CD4-positive, CD25-positive, alpha-beta regulatory T cell (primary cell): ENCODE results near the gene PLA1A. TPM values are rescaled to one million over a fixed set of nuclear protein-coding genes. Genes with fewer than 3 reads are reported as not detected.
"Not testable (repeated sequence)": the region's sequence is repeated elsewhere in the genome, so short reads cannot be mapped to it uniquely, and the experiment has no call there.

ENCODE experiments used
- ATAC-seq, 2 donors: fragments of 150-1000 bp; cut with Tn5 transposase; one replicate each; pipeline ENCODE4 v1.10.0; 2021; ENCODE audit warnings: low read depth in 2 of 2, moderate number of reproducible peaks in 2 of 2, moderate library complexity in 1 of 2
- DNase-seq, 3 donors: peaks; one replicate each; pipeline versions ENCODE4 v3.0.0 to v3.0.0-alpha.2; 2012 to 2022; ENCODE audit warnings: mixed read lengths in 1 of 3
- H3K27ac ChIP-seq: one replicate; pipeline ENCODE4 v1.7.0; 2013; ENCODE audit warnings: mild to moderate bottlenecking, low read length; ENCODE audit not compliant: insufficient read depth, poor library complexity, severe bottlenecking
- H3K27me3 ChIP-seq: one replicate; pipeline ENCODE4 v1.7.0; 2013; ENCODE audit warnings: low read length; ENCODE audit not compliant: control insufficient read depth, insufficient read depth
- H3K36me3 ChIP-seq: one replicate; pipeline ENCODE4 v1.7.0; 2013; ENCODE audit warnings: mild to moderate bottlenecking, low read length, moderate library complexity; ENCODE audit not compliant: control insufficient read depth, insufficient read depth
- H3K4me1 ChIP-seq: 2 replicates; pipeline ENCODE4 v1.7.0; 2013; ENCODE audit warnings: mild to moderate bottlenecking, low read length; ENCODE audit not compliant: insufficient read depth, control insufficient read depth, poor library complexity, severe bottlenecking
- H3K4me3 ChIP-seq: one replicate; pipeline ENCODE4 v1.7.0; 2013; ENCODE audit warnings: low read depth, mild to moderate bottlenecking, low read length, moderate library complexity
- H3K9me3 ChIP-seq, 2 experiments: 1 replicate in 1 of 2; 2 replicates in 1 of 2; pipeline ENCODE4 v1.7.0; 2013; ENCODE audit warnings: low read length in 2 of 2, mild to moderate bottlenecking in 1 of 2, moderate library complexity in 1 of 2; ENCODE audit not compliant: control insufficient read depth in 2 of 2
- H3K27ac Mint-ChIP-seq, 3 donors: one replicate each; pipeline ENCODE4 v1.8.0; 2020 to 2022; ENCODE audit warnings: mild to moderate bottlenecking in 3 of 3, mixed read lengths in 3 of 3, moderate library complexity in 2 of 3
- H3K27me3 Mint-ChIP-seq: one replicate; pipeline ENCODE4 v1.8.0; 2022; ENCODE audit warnings: mild to moderate bottlenecking, mixed read lengths
- H3K36me3 Mint-ChIP-seq: one replicate; pipeline ENCODE4 v1.8.0; 2020; ENCODE audit warnings: mixed read lengths
- H3K4me1 Mint-ChIP-seq, 4 donors: one replicate each; pipeline ENCODE4 v1.8.0; 2020 to 2022; ENCODE audit warnings: mixed read lengths in 4 of 4, mild to moderate bottlenecking in 1 of 4
- H3K4me3 Mint-ChIP-seq, 4 donors: one replicate each; pipeline ENCODE4 v1.8.0; 2020 to 2022; ENCODE audit warnings: mild to moderate bottlenecking in 4 of 4, mixed read lengths in 4 of 4, moderate library complexity in 3 of 4
- H3K9me3 Mint-ChIP-seq, 7 donors: one replicate each; pipeline ENCODE4 v1.8.0; 2020 to 2022; ENCODE audit warnings: mixed read lengths in 7 of 7, mild to moderate bottlenecking in 3 of 7, moderate library complexity in 2 of 7
- polyA plus RNA-seq, 4 donors: library from polyadenylated mRNA; unstranded; fragments of 300-500 nt; fragmentation: Illumina TruSeq; gene quantifications; one replicate each; pipeline ENCODE4 v1.2.3, GENCODE V29; 2021
- total RNA-seq: library from RNA; stranded (reverse); gene quantifications from one replicate; pipeline ENCODE4 v1.2.3, GENCODE V29; 2022

The PLA1A gene, protein sequence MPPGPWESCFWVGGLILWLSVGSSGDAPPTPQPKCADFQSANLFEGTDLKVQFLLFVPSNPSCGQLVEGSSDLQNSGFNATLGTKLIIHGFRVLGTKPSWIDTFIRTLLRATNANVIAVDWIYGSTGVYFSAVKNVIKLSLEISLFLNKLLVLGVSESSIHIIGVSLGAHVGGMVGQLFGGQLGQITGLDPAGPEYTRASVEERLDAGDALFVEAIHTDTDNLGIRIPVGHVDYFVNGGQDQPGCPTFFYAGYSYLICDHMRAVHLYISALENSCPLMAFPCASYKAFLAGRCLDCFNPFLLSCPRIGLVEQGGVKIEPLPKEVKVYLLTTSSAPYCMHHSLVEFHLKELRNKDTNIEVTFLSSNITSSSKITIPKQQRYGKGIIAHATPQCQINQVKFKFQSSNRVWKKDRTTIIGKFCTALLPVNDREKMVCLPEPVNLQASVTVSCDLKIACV
- total RNA-seq (not detected), polyA plus RNA-seq (under 1 TPM in 1 of 4 donors, not detected in 3; 0.18 TPM)

DNA sequence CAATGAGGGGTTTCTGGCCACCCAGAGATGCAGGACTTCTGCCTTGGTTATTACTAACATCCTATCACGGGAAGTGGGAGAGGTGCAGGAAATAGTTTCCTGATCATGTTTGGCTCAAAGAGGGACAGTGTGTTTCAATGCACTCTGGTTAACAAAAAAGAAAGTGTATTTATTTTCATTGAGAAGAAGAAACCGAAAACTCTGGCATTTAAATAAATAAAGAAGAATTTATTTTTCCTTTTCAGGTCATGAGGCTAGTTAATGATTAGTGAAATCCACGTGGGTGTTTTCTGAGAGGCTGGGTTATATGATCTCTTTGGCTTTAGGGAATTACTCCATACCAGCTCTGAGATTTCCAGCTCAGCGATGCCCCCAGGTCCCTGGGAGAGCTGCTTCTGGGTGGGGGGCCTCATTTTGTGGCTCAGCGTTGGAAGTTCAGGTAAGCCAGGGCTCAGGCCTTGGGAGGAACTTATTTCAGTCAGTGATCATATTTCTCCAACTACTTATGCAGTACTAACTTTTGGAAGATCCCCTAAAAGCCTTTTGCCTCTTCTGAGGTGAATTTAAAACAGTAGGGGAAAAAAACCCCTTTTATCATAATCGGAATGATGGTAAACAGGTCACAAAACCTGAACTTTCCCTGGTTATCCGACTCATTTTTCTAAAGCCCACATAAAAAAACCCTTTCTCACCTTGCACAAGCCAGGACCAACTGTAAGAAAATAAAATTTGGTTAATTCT lies at the start of gene PLA1A:
PLA1A (plus strand) TSS at position 338 of the 741 bp plus-strand sequence; CDS start at position 367, 29 bp downstream.
- no peaks in the 10 kb centered on the region for H3K9me3 ChIP-seq
- no peak within 1 kb of the TSS for H3K27ac ChIP-seq
- H3K36me3 ChIP-seq, result no peaks in the 10 kb centered on the region
- H3K27me3 Mint-ChIP-seq, result no peaks in the 10 kb centered on the region
- H3K27me3 ChIP-seq, result no peaks in the 10 kb centered on the region
- H3K36me3 Mint-ChIP-seq, result no peaks in the 10 kb centered on the region
- ATAC-seq (no peak), DNase-seq (no peak)
- no peak within 1 kb of the TSS for H3K4me3 ChIP-seq
- peaks cover 0 to 23% (median 7%) of the 10 kb centered on the region in 4 donors for H3K4me1 Mint-ChIP-seq
- H3K27ac Mint-ChIP-seq, result no peak within 1 kb of the TSS
- H3K4me3 Mint-ChIP-seq, result no peak within 1 kb of the TSS
- no peaks in the 10 kb centered on the region for H3K4me1 ChIP-seq
- H3K9me3 Mint-ChIP-seq, result peaks cover 0 to 1% (median 0%) of the 10 kb centered on the region in 7 donors

- Histone ChIP-seq H3K4me1 (no peaks in the 10 kb centered on the region), H3K27ac (no peak overlapping the region), H3K36me3 (no peaks in the 10 kb centered on the region), H3K9me3 (no peaks in the 10 kb centered on the region), H3K4me3 (no peak overlapping the region), H3K27me3 (no peaks in the 10 kb centered on the region)
- DNase-seq (no peak), ATAC-seq (no peak)
- Mint-ChIP-seq H3K4me1 (peaks cover 0 to 1% (median 0%) of the 10 kb centered on the region in 4 donors), H3K27ac (no peak overlapping the region), H3K9me3 (no peaks in the 10 kb centered on the region), H3K36me3 (peaks cover 4% of the 10 kb centered on the region), H3K4me3 (no peak overlapping the region), H3K27me3 (no peaks in the 10 kb centered on the region)
Measured at GRCh38 chr3:119548341-119548740, 49.3 kb upstream of the PLA1A start.

DNA sequence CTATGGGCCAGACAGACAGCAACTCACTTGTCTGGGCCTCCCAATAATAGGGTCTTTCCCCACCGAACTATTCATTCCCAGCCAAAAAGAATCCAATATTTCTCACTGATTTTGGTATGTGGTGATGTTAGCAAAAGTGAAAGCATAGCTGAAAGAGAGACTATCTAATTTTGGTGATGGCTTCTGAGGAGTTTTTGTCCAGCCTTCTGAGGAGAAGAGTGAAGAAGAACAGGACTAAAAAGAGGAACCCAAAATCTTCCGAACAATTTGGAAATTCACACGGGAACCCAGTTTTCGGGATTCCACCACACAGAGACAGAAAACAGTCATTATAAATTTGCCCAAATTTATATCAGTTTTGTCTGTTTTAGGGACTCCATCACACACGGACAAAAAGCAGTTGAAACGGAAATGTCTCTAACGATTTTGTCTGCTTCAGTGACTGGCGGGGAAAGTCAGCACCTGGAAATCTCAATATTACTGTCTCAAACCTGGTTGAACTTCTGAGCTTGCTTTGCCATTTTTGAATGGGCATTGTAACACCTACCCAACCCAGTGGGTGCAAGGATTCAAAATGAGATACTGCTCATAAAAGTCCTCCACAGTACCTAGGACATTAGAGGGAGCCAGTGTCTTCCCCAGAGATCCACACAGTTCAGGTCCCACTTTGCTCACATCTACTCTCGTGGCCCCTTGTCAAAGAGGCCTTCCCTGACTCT lies 47.3 kb upstream of the PLA1A start:
- peaks cover 4% of the 10 kb centered on the region for H3K36me3 Mint-ChIP-seq
- no peaks in the 10 kb centered on the region for H3K36me3 ChIP-seq
- H3K27ac ChIP-seq, result no peak overlapping the region
- no peaks in the 10 kb centered on the region for H3K27me3 Mint-ChIP-seq
- H3K4me1 Mint-ChIP-seq, result peaks cover 0 to 8% (median 6%) of the 10 kb centered on the region in 4 donors
- ATAC-seq (no peak), DNase-seq (no peak)
- no peaks in the 10 kb centered on the region for H3K27me3 ChIP-seq
- H3K27ac Mint-ChIP-seq, result no peak overlapping the region
- no peak overlapping the region for H3K4me3 Mint-ChIP-seq
- H3K4me3 ChIP-seq, result no peak overlapping the region
- no peaks in the 10 kb centered on the region for H3K9me3 Mint-ChIP-seq
- H3K4me1 ChIP-seq, result no peaks in the 10 kb centered on the region
- no peaks in the 10 kb centered on the region for H3K9me3 ChIP-seq

GRCh38 chr3:119551598-119551997 lies 46.1 kb upstream of the PLA1A start:
- Histone ChIP-seq H3K4me1 (no peaks in the 10 kb centered on the region), H3K4me3 (no peak overlapping the region), H3K27me3 (no peaks in the 10 kb centered on the region), H3K9me3 (no peaks in the 10 kb centered on the region), H3K27ac (no peak overlapping the region), H3K36me3 (no peaks in the 10 kb centered on the region)
- Mint-ChIP-seq H3K36me3 (peaks cover 4% of the 10 kb centered on the region), H3K9me3 (no peaks in the 10 kb centered on the region), H3K27ac (no peak overlapping the region), H3K4me1 (peaks cover 0 to 19% (median 10%) of the 10 kb centered on the region in 4 donors), H3K4me3 (no peak overlapping the region), H3K27me3 (no peaks in the 10 kb centered on the region)
- DNase-seq, result no peak
- ATAC-seq, result no peak

- H3K27me3 ChIP-seq, H3K4me1 ChIP-seq, H3K27ac ChIP-seq, H3K36me3 ChIP-seq, H3K4me3 ChIP-seq, H3K27me3 Mint-ChIP-seq, H3K9me3 ChIP-seq, DNase-seq, ATAC-seq, H3K4me3 Mint-ChIP-seq, H3K36me3 Mint-ChIP-seq, H3K9me3 Mint-ChIP-seq: not testable (repeated sequence)
- Mint-ChIP-seq H3K27ac (peak overlapping the region in 2 of 3 donors; percentile 6 to 12), H3K4me1 (peaks cover 0 to 32% (median 14%) of the 10 kb centered on the region in 4 donors)
Measured at GRCh38 chr3:119552928-119553327, 44.8 kb upstream of the PLA1A start.

DNA sequence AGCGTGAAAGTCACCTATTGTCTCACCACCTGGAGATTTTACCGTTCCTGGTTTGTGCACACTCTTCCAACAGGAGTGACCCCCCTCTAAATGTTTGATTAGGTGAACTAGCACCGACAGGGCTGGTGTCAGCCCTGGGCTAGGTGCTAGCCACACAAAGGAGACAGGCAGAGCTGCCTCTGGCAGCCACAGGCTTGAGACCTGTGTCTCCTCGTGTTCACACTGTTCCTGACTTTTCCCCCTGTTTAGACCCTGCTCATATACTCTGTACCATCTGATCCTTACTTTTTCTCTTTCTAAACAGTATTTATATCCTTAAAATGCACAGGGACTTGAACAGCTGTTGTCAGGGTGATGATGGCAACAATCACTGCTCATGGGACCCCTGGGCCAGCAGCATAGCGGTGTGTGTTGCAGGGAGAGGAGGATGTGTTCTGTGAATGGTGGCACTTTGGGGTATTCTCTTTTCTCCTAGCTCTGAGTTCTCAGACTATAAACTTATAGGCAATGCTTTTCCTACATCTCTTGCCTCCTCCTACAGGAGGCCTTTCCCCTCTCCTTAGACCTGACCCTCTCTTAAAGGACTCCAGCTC lies 43.8 kb upstream of the PLA1A start:
- Mint-ChIP-seq H3K4me3 (no peak overlapping the region), H3K27ac (peak overlapping the region in 1 of 3 donors; percentile 8), H3K36me3 (peaks cover 4% of the 10 kb centered on the region), H3K4me1 (peaks cover 0 to 36% (median 17%) of the 10 kb centered on the region in 4 donors), H3K27me3 (no peaks in the 10 kb centered on the region), H3K9me3 (no peaks in the 10 kb centered on the region)
- Histone ChIP-seq H3K4me1 (peaks cover 6% of the 10 kb centered on the region), H3K27me3 (no peaks in the 10 kb centered on the region), H3K36me3 (no peaks in the 10 kb centered on the region), H3K27ac (no peak overlapping the region), H3K4me3 (no peak overlapping the region), H3K9me3 (no peaks in the 10 kb centered on the region)
- DNase-seq (no peak), ATAC-seq (no peak)

GRCh38 chr3:119555309-119555735 lies 42.4 kb upstream of the PLA1A start:
- Histone ChIP-seq H3K4me3 (peak overlapping the region; percentile 47), H3K4me1 (peaks cover 17% of the 10 kb centered on the region), H3K9me3 (no peaks in the 10 kb centered on the region), H3K27me3 (no peaks in the 10 kb centered on the region), H3K36me3 (no peaks in the 10 kb centered on the region), H3K27ac (no peak overlapping the region)
- Mint-ChIP-seq H3K4me1 (peaks cover 0 to 45% (median 23%) of the 10 kb centered on the region in 4 donors), H3K9me3 (no peaks in the 10 kb centered on the region), H3K36me3 (peaks cover 4% of the 10 kb centered on the region), H3K27me3 (no peaks in the 10 kb centered on the region), H3K27ac (peak overlapping the region in 1 of 3 donors; percentile 16), H3K4me3 (peak overlapping the region in 2 of 4 donors; percentile 9 to 52)
- ATAC-seq (no peak), DNase-seq (no peak)
